Mesodermal cell (in vitro differentiated cells): ENCODE measurements around the gene LYRM1.
"Not testable (repeated sequence)": the region's sequence is repeated elsewhere in the genome, so short reads cannot be mapped to it uniquely, and the experiment has no call there.

ENCODE experiments used
- H3K27ac ChIP-seq: 2 replicates; pipeline ENCODE4 v1.7.0; 2013; ENCODE audit warnings: mild to moderate bottlenecking, low read depth, low read length, moderate library complexity; ENCODE audit not compliant: severe bottlenecking
- H3K36me3 ChIP-seq: 2 replicates; pipeline ENCODE4 v1.7.1; 2013; ENCODE audit warnings: mild to moderate bottlenecking, low read length, moderate library complexity; ENCODE audit not compliant: control insufficient read depth, insufficient read depth
- H3K4me1 ChIP-seq: one replicate; pipeline ENCODE4 v1.7.1; 2013; ENCODE audit warnings: mild to moderate bottlenecking, low read length; ENCODE audit not compliant: insufficient read depth, control insufficient read depth, poor library complexity, severe bottlenecking
- H3K4me3 ChIP-seq: 2 replicates; pipeline ENCODE4 v1.7.0; 2013; ENCODE audit warnings: low read length, control low read depth, mild to moderate bottlenecking; ENCODE audit not compliant: insufficient read depth, poor library complexity, severe bottlenecking; ENCODE audit errors: extremely low read depth
- H3K9me3 ChIP-seq: 2 replicates; pipeline ENCODE4 v1.7.1; 2013; ENCODE audit warnings: mild to moderate bottlenecking, low read length, moderate library complexity; ENCODE audit not compliant: control insufficient read depth
- WGBS, 2 experiments: methylation state at CpG; one replicate each; pipeline ENCODE4 v1.1.5; 2013; ENCODE audit warnings: missing lambda C conversion rate in 2 of 2; ENCODE audit not compliant: insufficient coverage in 2 of 2; 5-methylcytosine and 5-hydroxymethylcytosine counted together

LYRM1 gene

DNA sequence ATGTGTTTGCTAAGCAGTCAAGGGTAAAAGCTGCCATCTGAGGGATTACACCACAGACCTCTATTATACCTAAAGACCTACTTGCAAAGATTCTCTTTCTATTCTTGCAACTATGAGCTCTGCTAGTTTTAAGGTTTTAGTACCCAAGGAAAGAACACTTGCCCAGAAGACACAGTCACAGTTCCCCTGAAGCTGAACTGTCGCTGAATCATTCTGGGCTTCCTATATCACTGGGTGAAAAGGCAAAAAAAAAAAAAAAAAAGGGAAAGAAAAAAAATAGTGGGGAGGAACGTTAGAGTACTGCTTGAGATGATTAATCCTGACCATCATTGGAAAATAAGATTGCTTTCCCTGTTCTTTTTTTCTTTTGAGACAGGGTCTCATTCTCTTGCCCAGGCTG lies 37.9 kb downstream of the LYRM1 start:
- Histone ChIP-seq H3K4me3 (no peak overlapping the region), H3K4me1 (no peaks in the 10 kb centered on the region), H3K9me3 (no peaks in the 10 kb centered on the region), H3K27ac (no peak overlapping the region), H3K36me3 (no peaks in the 10 kb centered on the region)
- WGBS, 2 experiments = 100% methylated on average over 1 of the region's 2 CpGs

GRCh38 chr16:20939611-20940010 lies 39.0 kb downstream of the LYRM1 start:
- no peaks in the 10 kb centered on the region for H3K9me3 ChIP-seq
- H3K27ac ChIP-seq = no peak overlapping the region
- H3K4me3 ChIP-seq = no peak overlapping the region
- no peaks in the 10 kb centered on the region for H3K36me3 ChIP-seq
- no peaks in the 10 kb centered on the region for H3K4me1 ChIP-seq

DNA sequence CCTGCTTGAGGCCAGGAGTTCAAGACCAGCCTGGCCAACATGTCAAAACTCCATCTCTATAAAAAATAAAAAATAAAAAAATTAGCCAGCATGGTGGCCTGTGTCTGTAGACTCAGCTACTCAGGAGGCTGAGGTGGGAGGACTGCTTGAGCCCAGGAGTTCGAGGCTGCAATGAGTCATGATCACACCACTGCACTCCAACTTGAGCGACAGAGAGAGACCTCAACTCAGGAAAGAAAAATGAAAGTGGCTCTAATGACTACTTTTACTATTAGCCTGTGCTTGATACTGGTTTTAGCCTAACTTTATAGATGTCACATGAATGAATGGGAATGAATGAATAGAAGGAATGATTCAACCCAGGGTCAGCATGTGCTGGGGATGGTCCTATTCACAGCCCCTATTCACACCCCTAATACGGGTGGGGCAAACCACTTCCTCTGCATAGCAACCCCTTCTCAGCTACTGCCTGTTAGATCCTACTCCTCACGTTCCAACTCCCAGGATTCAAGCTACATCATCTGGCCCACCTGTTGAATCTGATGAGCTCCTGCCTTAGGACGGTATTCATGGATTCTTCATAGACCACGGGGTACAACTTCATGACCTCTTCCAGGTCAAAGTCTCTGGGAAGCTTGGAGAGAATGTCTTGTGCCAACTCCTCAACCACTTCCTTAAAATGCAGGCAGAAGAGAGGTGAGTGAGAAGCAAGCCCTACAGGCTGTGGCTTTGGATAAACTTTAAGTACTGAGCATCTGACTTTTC lies 40.5 kb downstream of the LYRM1 start:
- no peaks in the 10 kb centered on the region for H3K36me3 ChIP-seq
- H3K9me3 ChIP-seq = no peaks in the 10 kb centered on the region
- H3K4me3 ChIP-seq = no peak overlapping the region
- 90 to 92% methylated on average over 5 to 6 of the region's 6 CpGs for WGBS, 2 experiments
- no peaks in the 10 kb centered on the region for H3K4me1 ChIP-seq
- H3K27ac ChIP-seq = no peak overlapping the region

GRCh38 chr16:20941636-20941926 lies 41.0 kb downstream of the LYRM1 start:
- Histone ChIP-seq H3K27ac (no peak overlapping the region), H3K36me3 (no peaks in the 10 kb centered on the region), H3K9me3 (no peaks in the 10 kb centered on the region), H3K4me3 (no peak overlapping the region), H3K4me1 (no peaks in the 10 kb centered on the region)
- 87 to 91% methylated on average over 6 of the region's 6 CpGs for WGBS, 2 experiments

DNA sequence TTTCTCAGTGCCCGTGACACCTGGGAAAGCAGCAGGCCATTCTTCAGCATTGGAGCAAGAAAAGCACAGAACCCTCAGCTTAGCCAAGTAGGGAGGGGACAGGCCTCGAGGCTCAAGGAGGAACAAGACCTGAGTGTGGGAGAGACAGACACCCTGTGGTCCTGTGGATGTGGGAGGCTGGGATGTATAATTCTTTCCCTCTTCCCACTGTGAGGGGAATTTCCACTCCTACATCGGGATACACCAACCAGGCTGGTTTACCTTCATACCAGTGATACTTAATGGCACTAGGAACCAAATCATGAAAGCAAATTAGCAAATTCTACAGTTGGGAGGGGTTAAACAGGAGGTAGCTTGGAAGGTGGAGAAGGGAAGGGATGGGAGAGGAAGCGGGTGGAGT lies 41.7 kb downstream of the LYRM1 start:
- Histone ChIP-seq H3K9me3 (no peaks in the 10 kb centered on the region), H3K4me3 (no peak overlapping the region), H3K36me3 (no peaks in the 10 kb centered on the region), H3K27ac (no peak overlapping the region), H3K4me1 (no peaks in the 10 kb centered on the region)
- WGBS, 2 experiments = 90 to 100% methylated on average over 1 to 2 of the region's 4 CpGs

DNA sequence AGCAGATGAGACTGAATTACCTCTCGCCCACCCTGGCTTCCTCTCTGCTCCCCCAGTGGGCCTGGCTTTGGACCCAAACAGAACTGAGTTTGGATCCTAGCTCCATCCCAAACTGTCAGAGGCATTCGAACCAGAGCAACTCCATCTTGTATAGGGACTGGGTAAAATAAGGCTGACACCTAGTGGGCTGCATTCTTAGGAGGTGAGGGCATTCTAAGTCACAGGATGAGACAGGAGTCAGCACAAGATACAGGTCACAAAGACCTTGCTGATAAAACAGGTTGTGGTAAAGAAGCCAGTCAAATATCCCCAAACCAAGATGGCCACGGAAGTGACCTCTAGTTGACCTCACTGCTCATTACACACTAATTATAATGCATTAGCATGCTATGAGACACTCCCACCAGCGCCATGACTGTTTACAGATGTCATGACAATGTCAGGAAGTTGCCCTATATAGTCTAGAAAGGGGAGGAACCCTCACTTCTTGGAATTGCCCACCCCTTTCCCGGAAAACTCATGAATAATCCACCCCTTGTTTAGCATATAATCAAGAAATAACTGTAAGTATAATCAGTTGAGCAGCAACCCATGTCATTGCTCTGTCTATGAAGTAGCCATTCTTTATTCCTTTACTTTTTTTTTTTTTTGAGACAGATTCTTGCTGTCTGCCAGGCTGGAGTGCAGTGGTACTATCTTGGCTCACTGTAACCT lies 44.4 kb downstream of the LYRM1 start:
- Histone ChIP-seq H3K4me1 (no peaks in the 10 kb centered on the region), H3K36me3 (no peaks in the 10 kb centered on the region), H3K4me3 (no peak overlapping the region), H3K9me3 (no peaks in the 10 kb centered on the region), H3K27ac (no peak overlapping the region)
- 100% methylated on average over 2 of the region's 5 CpGs; no CpG with 5 or more reads in 1 of the 2 experiments for WGBS, 2 experiments

DNA sequence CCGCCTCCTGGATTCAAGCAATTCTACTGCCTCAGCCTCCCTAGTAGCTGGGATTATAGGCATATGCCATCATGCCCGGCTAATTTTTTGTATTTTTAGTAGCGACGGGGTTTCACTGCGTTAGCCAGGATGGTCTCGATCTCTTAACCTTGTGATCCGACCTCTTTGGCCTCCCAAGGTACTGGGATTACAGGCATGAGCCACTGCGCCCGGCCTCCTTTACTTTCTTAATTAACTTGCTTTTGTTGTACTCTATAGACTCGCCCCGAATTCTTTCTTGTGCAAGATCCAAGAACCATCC lies 45.0 kb downstream of the LYRM1 start:
- 93% methylated on average over 11 of the region's 11 CpGs for WGBS, 2 experiments
- not testable (repeated sequence) for H3K27ac ChIP-seq, H3K4me3 ChIP-seq, H3K36me3 ChIP-seq, H3K4me1 ChIP-seq, H3K9me3 ChIP-seq

- Histone ChIP-seq H3K36me3 (no peaks in the 10 kb centered on the region), H3K4me3 (no peak overlapping the region), H3K9me3 (no peaks in the 10 kb centered on the region), H3K27ac (no peak overlapping the region), H3K4me1 (no peaks in the 10 kb centered on the region)
- WGBS, 2 experiments = 87 to 92% methylated on average over 7 of the region's 8 CpGs
Observed at GRCh38 chr16:20946015-20946629, 45.6 kb downstream of the LYRM1 start.

- H3K9me3 ChIP-seq = no peaks in the 10 kb centered on the region
- H3K4me1 ChIP-seq = no peaks in the 10 kb centered on the region
- no peaks in the 10 kb centered on the region for H3K36me3 ChIP-seq
- H3K27ac ChIP-seq = no peak overlapping the region
- WGBS, 2 experiments = 90 to 97% methylated on average over 8 to 9 of the region's 9 CpGs
- no peak overlapping the region for H3K4me3 ChIP-seq
Observed at GRCh38 chr16:20948444-20948843, 47.9 kb downstream of the LYRM1 start.

DNA sequence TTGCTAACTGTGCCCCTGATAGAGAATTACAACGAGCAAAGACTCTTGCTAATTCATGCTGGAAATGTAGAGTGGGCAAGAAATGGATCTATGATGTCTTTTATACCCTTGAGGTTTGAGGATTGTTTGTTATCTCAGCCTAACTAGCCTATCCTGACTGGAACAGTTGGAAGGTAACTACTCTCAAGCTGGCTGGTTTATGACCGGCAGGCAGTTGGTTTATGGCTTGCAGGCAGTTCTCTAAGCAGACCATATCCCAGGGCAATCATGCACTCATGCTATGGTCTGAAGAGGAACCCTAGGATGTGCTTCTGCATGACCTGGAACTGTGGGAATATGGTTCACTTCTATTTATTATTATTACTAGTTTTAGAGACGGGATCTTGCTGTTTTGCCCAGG lies 49.1 kb downstream of the LYRM1 start:
- 97 to 100% methylated on average over 2 to 3 of the region's 3 CpGs for WGBS, 2 experiments
- no peak overlapping the region for H3K4me3 ChIP-seq
- H3K9me3 ChIP-seq = no peaks in the 10 kb centered on the region
- H3K27ac ChIP-seq = no peak overlapping the region
- H3K4me1 ChIP-seq = no peaks in the 10 kb centered on the region
- H3K36me3 ChIP-seq = no peaks in the 10 kb centered on the region

DNA sequence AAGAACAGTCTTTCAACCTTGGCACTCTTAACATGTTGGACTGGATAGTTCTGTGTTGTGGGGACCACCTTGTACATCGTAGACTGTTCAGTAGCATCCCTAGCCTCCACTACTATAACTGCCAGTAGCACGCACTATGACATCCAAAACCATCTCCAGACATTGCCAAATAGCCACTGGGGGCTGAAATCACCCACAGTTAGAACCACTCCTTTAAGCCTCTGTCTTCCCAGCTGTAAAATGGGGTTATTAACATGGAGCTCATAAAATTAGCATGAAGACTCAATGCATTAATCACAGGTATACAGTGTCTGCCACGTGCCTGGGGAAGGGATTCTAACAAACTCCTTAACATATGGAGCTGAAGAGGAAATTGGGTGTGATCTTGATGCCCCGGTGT lies 49.7 kb downstream of the LYRM1 start:
- WGBS, 2 experiments = 80 to 90% methylated on average over 1 to 2 of the region's 4 CpGs
- H3K36me3 ChIP-seq = no peaks in the 10 kb centered on the region
- H3K27ac ChIP-seq = no peak overlapping the region
- no peaks in the 10 kb centered on the region for H3K9me3 ChIP-seq
- H3K4me3 ChIP-seq = no peak overlapping the region
- no peaks in the 10 kb centered on the region for H3K4me1 ChIP-seq
